Testis (tissue), 3 donors: ENCODE measurements around the gene LGR5. TPM values are rescaled to one million over a fixed set of nuclear protein-coding genes. Genes with fewer than 3 reads are reported as not detected.

Experiments
- DNase-seq: peaks from one replicate; pipeline ENCODE4 v3.0.0-alpha.2; 2019
- H3K27ac ChIP-seq, 2 donors: fragments of 200-600 bp; sonication (generic); one replicate each; pipeline ENCODE4 v1.5.1; 2019
- H3K27me3 ChIP-seq: fragments of 200-600 bp; sonication (generic); one replicate; pipeline ENCODE4 v1.5.1; 2019
- H3K36me3 ChIP-seq: fragments of 200-600 bp; sonication (generic); one replicate; pipeline ENCODE4 v1.5.1; 2017; ENCODE audit warnings: low read depth; ENCODE audit errors: missing control alignments
- H3K4me1 ChIP-seq: fragments of 200-600 bp; sonication (generic); one replicate; pipeline ENCODE4 v1.5.1; 2019
- H3K4me3 ChIP-seq, 2 donors: fragments of 200-600 bp; sonication (generic); one replicate each; pipeline ENCODE4 v1.5.1; 2017 to 2019
- H3K9me3 ChIP-seq: fragments of 200-600 bp; sonication (generic); one replicate; pipeline ENCODE4 v1.5.1; 2017
- POLR2A ChIP-seq: fragments of 450-650 bp; IDR thresholded peaks from one replicate; pipeline ENCODE4 v1.6.1; 2017; ENCODE audit warnings: antibody characterized with exemption, mild to moderate bottlenecking, moderate library complexity
- WGBS, 2 donors: methylation state at CpG; one replicate each; pipeline ENCODE4 v1.1.5; 2018; 5-methylcytosine and 5-hydroxymethylcytosine counted together
- intact Hi-C: fragments of 100-400 bp; cut with DNase I; formaldehyde crosslinking; loops from one replicate; pipeline ENCODE4 v1.15.1; 2023; ENCODE audit warnings: low total_unique reads
- polyA plus RNA-seq: library from polyadenylated mRNA; stranded (reverse); fragments of 350-450 nt; fragmentation: Illumina TruSeq; extraction: RNeasy Lipid Tissue Mini Kit (QIAGEN cat#74804); gene quantifications from one replicate; pipeline ENCODE4 v1.2.3, GENCODE V29; 2014; ENCODE audit warnings: low read depth, low replicate concordance; ENCODE audit not compliant: insufficient read depth
- total RNA-seq, 2 donors: library from RNA; depleted of rRNA; stranded (reverse); fragments of >200 nt; gene quantifications; one replicate each; pipeline ENCODE4 v1.2.3, GENCODE V29; 2016
- TF ChIP-seq, protein P1 (sequence below), 3 experiments: fragments of 450-650 bp in 2 of 3; fragments of 200-600 bp in 1 of 3; sonication (generic) in 1 of 3; IDR thresholded peaks; one replicate each; pipeline ENCODE4 v1.5.1; 2016 to 2019; ENCODE audit warnings: antibody characterized with exemption in 3 of 3, mild to moderate bottlenecking in 2 of 3, moderate library complexity in 1 of 3

Gene LGR5
- total and polyA plus RNA-seq, 3 donors from 2014 or later, result 0.25 to 0.39 (median 0.31) TPM

DNA sequence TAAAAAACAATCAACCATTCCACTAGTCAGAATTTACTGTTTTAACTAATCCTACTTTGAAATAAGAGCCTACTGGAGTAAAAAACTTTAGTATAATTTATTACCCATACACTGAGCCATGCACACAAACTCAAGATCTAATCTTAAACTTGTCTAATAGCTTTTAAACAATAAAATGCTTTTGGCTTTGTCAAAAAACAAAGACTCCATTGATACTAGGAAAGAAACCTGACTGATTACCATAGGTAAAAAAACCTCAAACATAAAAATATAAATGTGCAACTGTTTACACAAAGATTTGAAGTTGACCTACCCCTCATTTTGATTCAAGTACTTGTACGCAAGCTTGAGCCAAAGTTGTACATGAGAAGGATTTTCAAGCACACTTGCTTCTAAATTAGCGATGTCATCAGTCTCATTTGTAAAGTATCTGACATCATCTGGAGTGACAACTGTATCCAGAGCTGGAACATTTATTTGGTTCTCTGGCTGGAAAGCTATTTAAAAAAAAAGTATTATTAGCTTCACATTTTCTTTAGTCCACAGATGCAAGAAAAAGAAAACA, 187.9 kb downstream of the LGR5 start:
- Histone ChIP-seq H3K9me3 (no peaks in the 10 kb centered on the region), H3K4me3 (no peak overlapping the region), H3K36me3 (no peaks in the 10 kb centered on the region), H3K4me1 (peaks cover 11% of the 10 kb centered on the region), H3K27me3 (no peaks in the 10 kb centered on the region), H3K27ac (no peak overlapping the region)
- 83 to 91% methylated on average over 2 of the region's 2 CpGs for WGBS, 2 donors
- intact Hi-C loops, result no loop called here
- TF ChIP-seq POLR2A, result no peak
- TF ChIP-seq, protein P1, sequence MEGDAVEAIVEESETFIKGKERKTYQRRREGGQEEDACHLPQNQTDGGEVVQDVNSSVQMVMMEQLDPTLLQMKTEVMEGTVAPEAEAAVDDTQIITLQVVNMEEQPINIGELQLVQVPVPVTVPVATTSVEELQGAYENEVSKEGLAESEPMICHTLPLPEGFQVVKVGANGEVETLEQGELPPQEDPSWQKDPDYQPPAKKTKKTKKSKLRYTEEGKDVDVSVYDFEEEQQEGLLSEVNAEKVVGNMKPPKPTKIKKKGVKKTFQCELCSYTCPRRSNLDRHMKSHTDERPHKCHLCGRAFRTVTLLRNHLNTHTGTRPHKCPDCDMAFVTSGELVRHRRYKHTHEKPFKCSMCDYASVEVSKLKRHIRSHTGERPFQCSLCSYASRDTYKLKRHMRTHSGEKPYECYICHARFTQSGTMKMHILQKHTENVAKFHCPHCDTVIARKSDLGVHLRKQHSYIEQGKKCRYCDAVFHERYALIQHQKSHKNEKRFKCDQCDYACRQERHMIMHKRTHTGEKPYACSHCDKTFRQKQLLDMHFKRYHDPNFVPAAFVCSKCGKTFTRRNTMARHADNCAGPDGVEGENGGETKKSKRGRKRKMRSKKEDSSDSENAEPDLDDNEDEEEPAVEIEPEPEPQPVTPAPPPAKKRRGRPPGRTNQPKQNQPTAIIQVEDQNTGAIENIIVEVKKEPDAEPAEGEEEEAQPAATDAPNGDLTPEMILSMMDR (IDR thresholded peaks at IDR 0.05), result no peak
- DNase-seq, result no peak

Other genes starting within 250 kb of the LGR5 start
- gene ZFC3H1, start 224.1 kb downstream of the LGR5 start, total RNA-seq, result 100 to 1,000 TPM in 1 of 2 donors, 10 to 100 TPM in 1; 83.7 to 144 TPM
- gene ZFC3H1, start 224.1 kb downstream of the LGR5 start, polyA plus RNA-seq, result 24.1 TPM
- gene THAP2, start 224.5 kb downstream of the LGR5 start, total RNA-seq, result 10 to 100 TPM in 1 of 2 donors, 1 to 10 TPM in 1; 7.7 to 13.4 TPM
- 25.8 TPM for gene THAP2, start 224.5 kb downstream of the LGR5 start, polyA plus RNA-seq
- gene TMEM19, start 246.3 kb downstream of the LGR5 start, total RNA-seq, result 10 to 100 TPM; 11.5 to 14.9 TPM
- 16.0 TPM for gene TMEM19, start 246.3 kb downstream of the LGR5 start, polyA plus RNA-seq